ENCODE results near the gene LRP4.

DNA sequence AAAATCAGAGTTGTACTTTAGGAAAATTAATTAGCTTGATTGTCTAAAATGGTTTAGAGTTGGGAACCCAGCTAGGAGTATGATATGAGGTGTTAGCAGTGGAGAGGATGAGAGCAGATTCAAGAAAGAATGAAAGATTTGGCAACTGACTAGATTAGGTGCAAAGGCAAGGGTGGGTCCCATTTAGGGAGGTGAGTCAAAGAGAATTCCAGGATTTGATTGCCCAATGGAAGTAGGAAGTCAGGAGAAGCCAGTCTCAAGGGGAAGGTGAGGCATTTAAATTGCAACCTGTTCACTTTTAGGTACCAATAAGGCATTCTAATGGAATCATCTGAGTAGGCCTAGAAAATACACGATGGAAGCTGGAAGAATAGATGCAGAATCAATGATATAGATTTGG lies 68.7 kb downstream of the LRP4 start:
- TF ChIP-seq, protein P1, sequence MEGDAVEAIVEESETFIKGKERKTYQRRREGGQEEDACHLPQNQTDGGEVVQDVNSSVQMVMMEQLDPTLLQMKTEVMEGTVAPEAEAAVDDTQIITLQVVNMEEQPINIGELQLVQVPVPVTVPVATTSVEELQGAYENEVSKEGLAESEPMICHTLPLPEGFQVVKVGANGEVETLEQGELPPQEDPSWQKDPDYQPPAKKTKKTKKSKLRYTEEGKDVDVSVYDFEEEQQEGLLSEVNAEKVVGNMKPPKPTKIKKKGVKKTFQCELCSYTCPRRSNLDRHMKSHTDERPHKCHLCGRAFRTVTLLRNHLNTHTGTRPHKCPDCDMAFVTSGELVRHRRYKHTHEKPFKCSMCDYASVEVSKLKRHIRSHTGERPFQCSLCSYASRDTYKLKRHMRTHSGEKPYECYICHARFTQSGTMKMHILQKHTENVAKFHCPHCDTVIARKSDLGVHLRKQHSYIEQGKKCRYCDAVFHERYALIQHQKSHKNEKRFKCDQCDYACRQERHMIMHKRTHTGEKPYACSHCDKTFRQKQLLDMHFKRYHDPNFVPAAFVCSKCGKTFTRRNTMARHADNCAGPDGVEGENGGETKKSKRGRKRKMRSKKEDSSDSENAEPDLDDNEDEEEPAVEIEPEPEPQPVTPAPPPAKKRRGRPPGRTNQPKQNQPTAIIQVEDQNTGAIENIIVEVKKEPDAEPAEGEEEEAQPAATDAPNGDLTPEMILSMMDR (IDR thresholded peaks at IDR 0.05; ENCODE audit: extremely low read depth in 1 of 2, insufficient read depth in 1 of 2, low read depth in 1 of 2, low read length in 2 of 2): no peak
- no peak for TF ChIP-seq POLR2A (IDR thresholded peaks at IDR 0.05; ENCODE audit: low read depth, low read length)
- no peak for TF ChIP-seq EZH2 (IDR thresholded peaks at IDR 0.05; ENCODE audit: borderline replicate concordance, low read depth, low read length, severe bottlenecking)
- TF ChIP-seq GATA2 (IDR thresholded peaks at IDR 0.05; ENCODE audit: insufficient read depth, insufficient read length, low read depth, low read length): no peak
- TF ChIP-seq JUN (IDR thresholded peaks at IDR 0.05; ENCODE audit: borderline replicate concordance, insufficient read depth, insufficient read length, low read depth): no peak
- TF ChIP-seq POLR2AphosphoS5 (IDR thresholded peaks at IDR 0.05; ENCODE audit: insufficient read depth, low read depth, low read length): no peak
- no peak for TF ChIP-seq FOS (IDR thresholded peaks at IDR 0.05; ENCODE audit: borderline replicate concordance, insufficient read depth, low read length)
- TF ChIP-seq, protein P2, sequence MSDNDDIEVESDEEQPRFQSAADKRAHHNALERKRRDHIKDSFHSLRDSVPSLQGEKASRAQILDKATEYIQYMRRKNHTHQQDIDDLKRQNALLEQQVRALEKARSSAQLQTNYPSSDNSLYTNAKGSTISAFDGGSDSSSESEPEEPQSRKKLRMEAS (IDR thresholded peaks at IDR 0.05; ENCODE audit: insufficient read depth, insufficient read length): no peak
